Kidney (tissue), 14 donors: ENCODE results near the gene FRMD3. TPM values are rescaled to one million over a fixed set of nuclear protein-coding genes. Genes with fewer than 3 reads are reported as not detected.

ENCODE experiments used
- DNase-seq, 5 donors: peaks; one replicate each; pipeline ENCODE4 v3.0.0-alpha.2; 2013 to 2020
- FAIRE-seq: peaks from 2 replicates; lab custom pipeline; 2012; peaks lifted over from hg19 to GRCh38; lab: Jason Lieb, UNC
- H3K27ac ChIP-seq, 2 donors: one replicate each; pipeline ENCODE4 v1.7.0; 2013; ENCODE audit warnings: low read depth in 2 of 2, low read length in 2 of 2, inconsistent platforms in 1 of 2
- H3K27me3 ChIP-seq: one replicate; pipeline ENCODE4 v1.7.1; 2013; ENCODE audit warnings: low read length, inconsistent platforms; ENCODE audit not compliant: control insufficient read depth, insufficient read depth
- H3K36me3 ChIP-seq, 3 donors: one replicate each; pipeline versions ENCODE4 v1.7.0 to v1.7.1; 2013; ENCODE audit warnings: low read length in 3 of 3, control low read depth in 1 of 3, inconsistent platforms in 1 of 3; ENCODE audit not compliant: insufficient read depth in 3 of 3, control insufficient read depth in 2 of 3
- H3K4me1 ChIP-seq, 3 donors: one replicate each; pipeline versions ENCODE4 v1.7.0 to v1.7.1; 2013; ENCODE audit warnings: low read length in 3 of 3, inconsistent platforms in 1 of 3, low read depth in 1 of 3; ENCODE audit not compliant: control insufficient read depth in 2 of 3, insufficient read depth in 2 of 3
- H3K4me3 ChIP-seq, 3 donors: one replicate each; pipeline versions ENCODE4 v1.7.0 to v1.8.1; 2013; ENCODE audit warnings: low read length in 3 of 3, control low read depth in 1 of 3, inconsistent platforms in 1 of 3
- H3K9ac ChIP-seq, 3 donors: one replicate each; pipeline versions ENCODE4 v1.7.0 to v1.7.1; 2013; ENCODE audit warnings: low read length in 3 of 3, control low read depth in 1 of 3, inconsistent platforms in 1 of 3
- H3K9me3 ChIP-seq, 3 donors: one replicate each; pipeline versions ENCODE4 v1.7.0 to v1.7.1; 2013; ENCODE audit warnings: low read length in 3 of 3, control low read depth in 1 of 3, inconsistent platforms in 1 of 3; ENCODE audit not compliant: control insufficient read depth in 2 of 3, insufficient read depth in 1 of 3
- intact Hi-C: fragments of 100-400 bp; cut with DNase I; formaldehyde crosslinking; loops from one replicate; pipeline ENCODE4 v1.11.1; 2022
- polyA plus RNA-seq: library from polyadenylated mRNA; stranded (reverse); fragments of 350-450 nt; fragmentation: Illumina TruSeq; extraction: RNeasy Lipid Tissue Mini Kit (QIAGEN cat#74804); gene quantifications from one replicate; pipeline ENCODE4 v1.2.3, GENCODE V29; 2014; ENCODE audit warnings: low read depth, low replicate concordance; ENCODE audit not compliant: insufficient read depth
- total RNA-seq: library from RNA; stranded (reverse); fragmentation: NEBNext Ultra II Directional; extraction: Animal tissue kit (Norgen Biotek cat#: 25700); gene quantifications from one replicate; pipeline ENCODE4 v1.2.1, GENCODE V29; 2021
- TF ChIP-seq, protein P1 (sequence below): IDR thresholded peaks from 3 replicates; pipeline ENCODE4 v1.5.1; 2012; ENCODE audit warnings: mild to moderate bottlenecking, moderate library complexity, borderline replicate concordance; ENCODE audit not compliant: insufficient read depth; ENCODE audit errors: extremely low read depth
- donor health status: control.
- donor health status: control.
- donor health status: control.
- donor health status: control.
- donor health status: control.
- donor health status: DM: yes; HTN: yes; CAD: no.
- donor health status: Normal renal cell carcinoma (clear cell type).

The FRMD3 gene
- total and polyA plus RNA-seq, 2 donors from 2014 or later: 9.9 to 11.0 TPM

- TF ChIP-seq, protein P1, sequence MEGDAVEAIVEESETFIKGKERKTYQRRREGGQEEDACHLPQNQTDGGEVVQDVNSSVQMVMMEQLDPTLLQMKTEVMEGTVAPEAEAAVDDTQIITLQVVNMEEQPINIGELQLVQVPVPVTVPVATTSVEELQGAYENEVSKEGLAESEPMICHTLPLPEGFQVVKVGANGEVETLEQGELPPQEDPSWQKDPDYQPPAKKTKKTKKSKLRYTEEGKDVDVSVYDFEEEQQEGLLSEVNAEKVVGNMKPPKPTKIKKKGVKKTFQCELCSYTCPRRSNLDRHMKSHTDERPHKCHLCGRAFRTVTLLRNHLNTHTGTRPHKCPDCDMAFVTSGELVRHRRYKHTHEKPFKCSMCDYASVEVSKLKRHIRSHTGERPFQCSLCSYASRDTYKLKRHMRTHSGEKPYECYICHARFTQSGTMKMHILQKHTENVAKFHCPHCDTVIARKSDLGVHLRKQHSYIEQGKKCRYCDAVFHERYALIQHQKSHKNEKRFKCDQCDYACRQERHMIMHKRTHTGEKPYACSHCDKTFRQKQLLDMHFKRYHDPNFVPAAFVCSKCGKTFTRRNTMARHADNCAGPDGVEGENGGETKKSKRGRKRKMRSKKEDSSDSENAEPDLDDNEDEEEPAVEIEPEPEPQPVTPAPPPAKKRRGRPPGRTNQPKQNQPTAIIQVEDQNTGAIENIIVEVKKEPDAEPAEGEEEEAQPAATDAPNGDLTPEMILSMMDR: no peak
- H3K27ac ChIP-seq: peak overlapping the region in 1 of 2 donors; percentile 35
- H3K4me3 ChIP-seq: no peak overlapping the region
- no peaks in the 10 kb centered on the region for H3K27me3 ChIP-seq
- no peak for FAIRE-seq
- no peak overlapping the region for H3K9ac ChIP-seq
- DNase-seq: no peak
- no peaks in the 10 kb centered on the region for H3K36me3 ChIP-seq
- H3K4me1 ChIP-seq: peaks cover 0 to 36% (median 34%) of the 10 kb centered on the region in 3 donors
- intact Hi-C loops: no loop called here
- H3K9me3 ChIP-seq: no peaks in the 10 kb centered on the region
These were observed 103.9 kb downstream of the FRMD3 start for GRCh38 chr9:83434254-83434653.

DNA sequence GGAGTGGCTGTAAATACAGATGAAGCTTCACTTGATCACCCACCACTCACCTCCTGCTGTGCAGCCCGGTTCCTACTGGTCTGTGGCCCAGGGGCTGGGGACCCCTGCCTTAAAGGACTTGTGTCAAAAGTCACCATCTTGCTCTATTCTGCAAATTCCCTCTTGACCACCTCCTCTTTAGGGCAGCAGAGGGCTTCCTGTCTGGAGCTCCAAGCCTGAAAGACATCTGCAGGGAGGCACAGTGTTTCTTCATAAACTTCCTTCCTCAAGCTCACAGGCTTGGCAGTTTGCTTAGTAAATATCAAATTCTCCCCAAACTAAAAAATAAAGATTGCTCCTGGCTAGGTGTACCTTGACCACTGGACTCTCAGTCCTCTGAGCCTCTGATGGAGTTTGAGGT is 104.4 kb downstream of the FRMD3 start:
- H3K9ac ChIP-seq: no peak overlapping the region
- H3K27ac ChIP-seq: peak overlapping the region in 1 of 2 donors; percentile 35
- H3K9me3 ChIP-seq: no peaks in the 10 kb centered on the region
- H3K4me1 ChIP-seq: peaks cover 0 to 40% (median 35%) of the 10 kb centered on the region in 3 donors
- no peaks in the 10 kb centered on the region for H3K36me3 ChIP-seq
- TF ChIP-seq, protein P1: no peak
- H3K27me3 ChIP-seq: no peaks in the 10 kb centered on the region
- no peak overlapping the region for H3K4me3 ChIP-seq
- DNase-seq: no peak
- intact Hi-C loops: no loop called here
- no peak for FAIRE-seq

GRCh38 chr9:83432877-83433550 is 105.2 kb downstream of the FRMD3 start:
- no peaks in the 10 kb centered on the region for H3K9me3 ChIP-seq
- peak overlapping the region; percentile 29 to 44 for H3K27ac ChIP-seq
- H3K27me3 ChIP-seq: no peaks in the 10 kb centered on the region
- H3K9ac ChIP-seq: no peak overlapping the region
- intact Hi-C loops: no loop called here
- no peaks in the 10 kb centered on the region for H3K36me3 ChIP-seq
- H3K4me1 ChIP-seq: peaks cover 0 to 42% (median 35%) of the 10 kb centered on the region in 3 donors
- TF ChIP-seq, protein P1: no peak
- no peak overlapping the region for H3K4me3 ChIP-seq
- DNase-seq (no peak), FAIRE-seq (no peak)
